Endothelial cell of umbilical vein (primary cell): ENCODE results near the gene MAN2B1. TPM values are rescaled to one million over a fixed set of nuclear protein-coding genes. Genes with fewer than 3 reads are reported as not detected.

Experiments
- BruUV-seq: library from RNA; stranded (reverse); fragments of 400-500 nt; replicated peaks from 2 replicates; lab custom pipeline; 2021; lab: Mats Ljungman, UMichigan
- CTCF ChIA-PET: fragments of 300-600, 350-600 bp; sonication (Branson Sonifier 250); formaldehyde crosslinking; loops from one replicate; lab custom pipeline; 2021; ENCODE audit warnings: antibody characterized with exemption, inconsistent platforms; lab: Charles Lee
- POLR2A ChIA-PET: fragments of 300-600, 350-600 bp; sonication (Branson Sonifier 250); formaldehyde crosslinking; loops from one replicate; lab custom pipeline; 2021; ENCODE audit warnings: antibody characterized with exemption, inconsistent platforms; lab: Charles Lee
- DNase-seq: peaks from one replicate; pipeline ENCODE4 v3.0.0-alpha.2; 2011; ENCODE audit warnings: low read depth, low spot score
- FAIRE-seq: peaks from 2 replicates; lab custom pipeline; 2011; peaks lifted over from hg19 to GRCh38; lab: Jason Lieb, UNC
- H2AFZ ChIP-seq: 2 replicates; pipeline ENCODE4 v1.6.0; 2012; ENCODE audit warnings: low read depth, low read length, control low read depth, inconsistent platforms
- H3K27ac ChIP-seq: 2 replicates; pipeline ENCODE4 v1.5.1; 2011; ENCODE audit warnings: low read depth, mild to moderate bottlenecking, control low read depth, low read length, moderate library complexity; ENCODE audit not compliant: insufficient read depth
- H3K27me3 ChIP-seq, 2 experiments: 2 replicates each; pipeline versions ENCODE4 v1.6.0 to v1.6.1; 2011; ENCODE audit warnings: low read length in 2 of 2, mixed read lengths in 1 of 2; ENCODE audit not compliant: control insufficient read depth in 2 of 2, insufficient read depth in 2 of 2
- H3K36me3 ChIP-seq, 2 experiments: 2 replicates in 1 of 2; 3 replicates in 1 of 2; pipeline ENCODE4 v1.5.1; 2011; ENCODE audit warnings: low read length in 2 of 2, mild to moderate bottlenecking in 1 of 2, moderate library complexity in 1 of 2; ENCODE audit not compliant: control insufficient read depth in 2 of 2, insufficient read depth in 2 of 2; ENCODE audit errors: extremely low read depth in 1 of 2
- H3K4me1 ChIP-seq: 3 replicates; pipeline ENCODE4 v1.5.1; 2011; ENCODE audit warnings: mild to moderate bottlenecking, low read length; ENCODE audit not compliant: control insufficient read depth, insufficient read depth; ENCODE audit errors: extremely low read depth
- H3K4me2 ChIP-seq: 2 replicates; pipeline ENCODE4 v1.6.1; 2011; ENCODE audit warnings: low read length, control low read depth, mixed read lengths; ENCODE audit not compliant: insufficient read depth
- H3K4me3 ChIP-seq, 3 experiments: fragments of 200-600 bp in 1 of 3; sonication (generic), shearing (Covaris generic) in 1 of 3; replicated peaks in 1 of 3; 2 replicates each; pipeline ENCODE4 v1.5.1; 2011 to 2016; ENCODE audit warnings: control low read depth in 3 of 3, low read length in 3 of 3, mild to moderate bottlenecking in 2 of 3, inconsistent platforms in 1 of 3, low read depth in 1 of 3, moderate library complexity in 1 of 3; ENCODE audit not compliant: insufficient read depth in 1 of 3
- H3K79me2 ChIP-seq: 2 replicates; pipeline ENCODE4 v1.6.0; 2012; ENCODE audit warnings: low read length, inconsistent platforms; ENCODE audit not compliant: control insufficient read depth, insufficient read depth
- H3K9ac ChIP-seq: replicated peaks from 2 replicates; pipeline ENCODE3; 2011; ENCODE audit warnings: low read length, control low read depth; ENCODE audit not compliant: insufficient read depth; ENCODE audit errors: extremely low read depth
- H3K9me1 ChIP-seq: replicated peaks from 3 replicates; pipeline ENCODE4 v1.6.0; 2011; ENCODE audit warnings: mild to moderate bottlenecking, low read length; ENCODE audit not compliant: control insufficient read depth, insufficient read depth; ENCODE audit errors: extremely low read depth
- H3K9me3 ChIP-seq: replicated peaks from 2 replicates; pipeline ENCODE4 v1.5.1; 2012; ENCODE audit warnings: low read length, inconsistent platforms; ENCODE audit not compliant: control insufficient read depth, insufficient read depth
- H4K20me1 ChIP-seq: replicated peaks from 2 replicates; pipeline ENCODE3; 2011; ENCODE audit warnings: mild to moderate bottlenecking, low read length; ENCODE audit not compliant: control insufficient read depth, insufficient read depth; ENCODE audit errors: extremely low read depth
- CTCF ChIP-seq, 2 donors: IDR thresholded peaks; 1 replicate in 1 of 2; 2 replicates in 1 of 2; pipeline ENCODE4 v1.5.1; 2011; ENCODE audit warnings: low read length in 2 of 2, mild to moderate bottlenecking in 2 of 2, moderate library complexity in 2 of 2, control low read depth in 1 of 2, inconsistent platforms in 1 of 2, low read depth in 1 of 2; ENCODE audit not compliant: insufficient read depth in 1 of 2; ENCODE audit errors: extremely low read depth in 1 of 2
- EZH2 ChIP-seq: IDR thresholded peaks from 2 replicates; pipeline ENCODE4 v1.6.1; 2012; ENCODE audit warnings: borderline replicate concordance, low read depth, mild to moderate bottlenecking, moderate library complexity, low read length, inconsistent platforms; ENCODE audit not compliant: severe bottlenecking
- FOS ChIP-seq: IDR thresholded peaks from 2 replicates; pipeline ENCODE4 v1.6.1; 2011; ENCODE audit warnings: mild to moderate bottlenecking, low read length, moderate library complexity, borderline replicate concordance; ENCODE audit not compliant: insufficient read depth
- GATA2 ChIP-seq: IDR thresholded peaks from 2 replicates; pipeline ENCODE4 v1.7.0; 2011; ENCODE audit warnings: low read depth, mild to moderate bottlenecking, moderate library complexity, mixed read lengths, low read length; ENCODE audit not compliant: insufficient read length, insufficient read depth
- JUN ChIP-seq: IDR thresholded peaks from 2 replicates; pipeline ENCODE4 v1.6.1; 2011; ENCODE audit warnings: borderline replicate concordance, low read depth; ENCODE audit not compliant: insufficient read length, insufficient read depth
- MAX ChIP-seq: IDR thresholded peaks from 2 replicates; pipeline ENCODE4 v1.6.1; 2011; ENCODE audit not compliant: insufficient read depth, insufficient read length
- MYC ChIP-seq: IDR thresholded peaks from one replicate; pipeline ENCODE4 v1.6.1; 2011; ENCODE audit warnings: mild to moderate bottlenecking, low read depth, low read length
- POLR2A ChIP-seq: IDR thresholded peaks from 2 replicates; pipeline ENCODE4 v1.6.1; 2012; ENCODE audit warnings: low read depth, mild to moderate bottlenecking, control low read depth, low read length
- POLR2AphosphoS5 ChIP-seq: IDR thresholded peaks from 2 replicates; pipeline ENCODE4 v1.6.1; 2012; ENCODE audit warnings: low read depth, mild to moderate bottlenecking, control low read depth, low read length, moderate library complexity; ENCODE audit not compliant: insufficient read depth
- dilution Hi-C: fragments of 300-500 bp; cut with MboI; formaldehyde crosslinking; loops from one replicate; pipeline ENCODE4 v1.15.0; 2019; ENCODE audit warnings: low sequenced_read_pairs; ENCODE audit not compliant: extremely low pct_ligation_motif_present
- intact Hi-C: fragments of 100-400 bp; cut with micrococcal nuclease; formaldehyde crosslinking; loops from one replicate; pipeline ENCODE4 v1.10.0; 2022
- polyA plus RNA-seq, 4 experiments: library from polyadenylated mRNA; depleted of rRNA in 3 of 4; stranded (reverse) in 3 of 4; unstranded in 1 of 4; fragments of >200 nt; gene quantifications; 2 replicates each; pipeline versions ENCODE4 v1.2.1 to v1.2.3, GENCODE V29; 2011 to 2012; ENCODE audit warnings: missing spikeins in 1 of 4
- total RNA-seq: library from RNA; stranded (reverse); gene quantifications from 2 replicates; pipeline ENCODE4 v1.2.3, GENCODE V29; 2021

Gene MAN2B1
- total and polyA plus RNA-seq, 2 donors (not counting 3 experiments of a cell fraction or from before 2014, with no cell fraction given), result 64.4 to 76.8 TPM

- Histone ChIP-seq H3K4me3 (peak overlapping the region; percentile 52 to 87 (median 83)), H2AFZ (no peak overlapping the region), H3K79me2 (peaks cover 16% of the 10 kb centered on the region), H3K4me2 (peak overlapping the region; percentile 78), H3K36me3 (peaks cover 3 to 16% of the 10 kb centered on the region in 2 experiments), H3K27ac (no peak overlapping the region), H3K27me3 (no peaks in the 10 kb centered on the region), H3K9me3 (no peaks in the 10 kb centered on the region), H3K4me1 (peaks cover 20% of the 10 kb centered on the region), H3K9me1 (no peaks in the 10 kb centered on the region), H4K20me1 (no peaks in the 10 kb centered on the region), H3K9ac (peak overlapping the region; percentile 90)
- FAIRE-seq (no peak), DNase-seq (no peak)
- no TSS peak for BruUV-seq
- POLR2A ChIA-PET, result no interaction called here
- intact Hi-C loops (loop anchor here (5.0 kb wide), 1 partner anchor 683 kb away; no protein-coding TSS in a partner anchor), dilution Hi-C loops (no loop called here)
- CTCF ChIA-PET, result interaction anchor here (1.2 to 2.8 kb wide), 4 partner anchors 30 to 872 kb away, joined by 3 to 20 read pairs (median 10); partner anchors contain the start of gene ZNF491
- no peak for TF ChIP-seq CTCF (IDR thresholded peaks at IDR 0.05; ENCODE audit: extremely low read depth in 1 of 2, insufficient read depth in 1 of 2, low read depth in 1 of 2, low read length in 2 of 2)
- no peak for TF ChIP-seq MYC
- TF ChIP-seq EZH2, result no peak
- TF ChIP-seq MAX, result no peak
- TF ChIP-seq POLR2A, result no peak
- no peak for TF ChIP-seq POLR2AphosphoS5
- no peak for TF ChIP-seq FOS
- TF ChIP-seq GATA2, result no peak
- TF ChIP-seq JUN, result no peak
Observed at GRCh38 chr19:12670159-12670928, 3.8 kb upstream of the MAN2B1 start.
